ENCODE data around the gene TBC1D2B.
"Not testable (repeated sequence)": the region's sequence is repeated elsewhere in the genome, so short reads cannot be mapped to it uniquely, and the experiment has no call there.

Gene TBC1D2B

GRCh38 chr15:77996713-77997171 lies 80.8 kb downstream of the TBC1D2B start:
- H3K9ac ChIP-seq (ENCODE audit: low read length); H3K9me2 ChIP-seq (replicated peaks; ENCODE audit: insufficient read depth, low read length); H3K4me2 ChIP-seq (ENCODE audit: low read depth, low read length, poor library complexity, severe bottlenecking); H3K27me3 ChIP-seq (ENCODE audit: low read length); H3K4me3 ChIP-seq (ENCODE audit: insufficient read depth, low read length, poor library complexity, severe bottlenecking); H2AFZ ChIP-seq (ENCODE audit: low read depth, low read length, severe bottlenecking); H4K20me1 ChIP-seq (ENCODE audit: low read depth, low read length); H3K36me3 ChIP-seq (ENCODE audit: low read length); H3F3A ChIP-seq (ENCODE audit: insufficient read depth); H3K9me3 ChIP-seq (ENCODE audit: insufficient read depth, low read length); H3K79me2 ChIP-seq (ENCODE audit: insufficient read depth, low read length); H3K27ac ChIP-seq (ENCODE audit: low read depth, low read length): not testable (repeated sequence)

DNA sequence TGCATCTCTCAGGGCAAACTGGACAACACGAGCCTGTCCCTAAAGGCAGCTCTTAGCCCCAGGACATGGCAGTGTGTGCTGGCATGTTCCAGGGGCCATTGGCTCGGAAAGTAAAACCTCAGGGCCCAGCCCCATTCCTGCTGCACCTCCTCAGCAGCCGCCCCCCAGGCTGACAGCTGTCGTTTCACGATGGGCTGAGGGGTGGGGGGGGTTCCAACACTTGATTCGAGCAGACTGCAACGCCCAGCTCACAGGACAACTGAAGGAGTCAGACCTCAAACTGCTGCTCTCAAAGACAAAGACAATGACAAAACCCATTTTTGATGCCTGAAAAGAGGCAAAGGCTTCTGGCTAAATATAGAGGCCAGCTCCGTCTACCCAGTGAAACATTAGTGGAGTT lies 81.3 kb downstream of the TBC1D2B start:
- H3K4me2 ChIP-seq (ENCODE audit: low read depth, low read length, poor library complexity, severe bottlenecking); H2AFZ ChIP-seq (ENCODE audit: low read depth, low read length, severe bottlenecking); H3K36me3 ChIP-seq (ENCODE audit: low read length); H3K4me3 ChIP-seq (ENCODE audit: insufficient read depth, low read length, poor library complexity, severe bottlenecking); H3K9me3 ChIP-seq (ENCODE audit: insufficient read depth, low read length); H3F3A ChIP-seq (ENCODE audit: insufficient read depth); H3K27me3 ChIP-seq (ENCODE audit: low read length); H3K27ac ChIP-seq (ENCODE audit: low read depth, low read length); H3K9me2 ChIP-seq (replicated peaks; ENCODE audit: insufficient read depth, low read length); H3K9ac ChIP-seq (ENCODE audit: low read length); H3K79me2 ChIP-seq (ENCODE audit: insufficient read depth, low read length); H4K20me1 ChIP-seq (ENCODE audit: low read depth, low read length): not testable (repeated sequence)

GRCh38 chr15:77995537-77995918 lies 82.0 kb downstream of the TBC1D2B start:
- not testable (repeated sequence) for H4K20me1 ChIP-seq (ENCODE audit: low read depth, low read length); H3K79me2 ChIP-seq (ENCODE audit: insufficient read depth, low read length); H3K36me3 ChIP-seq (ENCODE audit: low read length); H3K27me3 ChIP-seq (ENCODE audit: low read length); H2AFZ ChIP-seq (ENCODE audit: low read depth, low read length, severe bottlenecking); H3K27ac ChIP-seq (ENCODE audit: low read depth, low read length); H3K4me3 ChIP-seq (ENCODE audit: insufficient read depth, low read length, poor library complexity, severe bottlenecking); H3K9ac ChIP-seq (ENCODE audit: low read length); H3K9me3 ChIP-seq (ENCODE audit: insufficient read depth, low read length); H3K9me2 ChIP-seq (replicated peaks; ENCODE audit: insufficient read depth, low read length); H3F3A ChIP-seq (ENCODE audit: insufficient read depth); H3K4me2 ChIP-seq (ENCODE audit: low read depth, low read length, poor library complexity, severe bottlenecking)

- not testable (repeated sequence) for H4K20me1 ChIP-seq (ENCODE audit: low read depth, low read length); H3K9me2 ChIP-seq (replicated peaks; ENCODE audit: insufficient read depth, low read length); H3K27me3 ChIP-seq (ENCODE audit: low read length); H2AFZ ChIP-seq (ENCODE audit: low read depth, low read length, severe bottlenecking); H3K27ac ChIP-seq (ENCODE audit: low read depth, low read length); H3K79me2 ChIP-seq (ENCODE audit: insufficient read depth, low read length); H3K9ac ChIP-seq (ENCODE audit: low read length); H3F3A ChIP-seq (ENCODE audit: insufficient read depth); H3K4me3 ChIP-seq (ENCODE audit: insufficient read depth, low read length, poor library complexity, severe bottlenecking); H3K4me2 ChIP-seq (ENCODE audit: low read depth, low read length, poor library complexity, severe bottlenecking); H3K9me3 ChIP-seq (ENCODE audit: insufficient read depth, low read length); H3K36me3 ChIP-seq (ENCODE audit: low read length)
These were observed 82.5 kb downstream of the TBC1D2B start for GRCh38 chr15:77994893-77995536.

- H4K20me1 ChIP-seq (ENCODE audit: low read depth, low read length); H3K79me2 ChIP-seq (ENCODE audit: insufficient read depth, low read length); H3F3A ChIP-seq (ENCODE audit: insufficient read depth); H3K9ac ChIP-seq (ENCODE audit: low read length); H3K4me3 ChIP-seq (ENCODE audit: insufficient read depth, low read length, poor library complexity, severe bottlenecking); H3K9me2 ChIP-seq (replicated peaks; ENCODE audit: insufficient read depth, low read length); H3K9me3 ChIP-seq (ENCODE audit: insufficient read depth, low read length); H3K27me3 ChIP-seq (ENCODE audit: low read length); H2AFZ ChIP-seq (ENCODE audit: low read depth, low read length, severe bottlenecking); H3K27ac ChIP-seq (ENCODE audit: low read depth, low read length); H3K36me3 ChIP-seq (ENCODE audit: low read length); H3K4me2 ChIP-seq (ENCODE audit: low read depth, low read length, poor library complexity, severe bottlenecking): not testable (repeated sequence)
These were observed 83.4 kb downstream of the TBC1D2B start for GRCh38 chr15:77993970-77994693.

All from SU-DHL-6 (cell line).